ENCODE results near the gene SLC27A2.

The SLC27A2 gene

GRCh38 chr15:50236433-50236832 is 54.4 kb downstream of the SLC27A2 start:
- no peaks in the 10 kb centered on the region for H3K27me3 ChIP-seq (ENCODE audit: insufficient read depth, insufficient read length)
- H3K4me3 ChIP-seq (ENCODE audit: insufficient read length, low read depth) = no peak overlapping the region
- peaks cover 2% of the 10 kb centered on the region for H3K4me1 ChIP-seq (ENCODE audit: insufficient read depth, insufficient read length)
- H3K9me3 ChIP-seq (ENCODE audit: insufficient read depth, low read length) = no peaks in the 10 kb centered on the region
- no peak overlapping the region for H3K9ac ChIP-seq (ENCODE audit: insufficient read length, low read depth)
- no peak for TF ChIP-seq SUZ12 (IDR thresholded peaks at IDR 0.05; ENCODE audit: extremely low read depth, insufficient read depth, insufficient read length)
- no peak for TF ChIP-seq ZNF274 (IDR thresholded peaks at IDR 0.05; ENCODE audit: low read depth, low read length)
- TF ChIP-seq YY1 (IDR thresholded peaks at IDR 0.05; ENCODE audit: insufficient read depth, insufficient read length) = no peak
- H3K36me3 ChIP-seq (ENCODE audit: insufficient read depth, insufficient read length, low read length) = no peaks in the 10 kb centered on the region
- no peak for DNase-seq (ENCODE audit: low read depth, low spot score)

GRCh38 chr15:50238255-50238654 is 56.3 kb downstream of the SLC27A2 start:
- H3K4me1 ChIP-seq (ENCODE audit: insufficient read depth, insufficient read length) = peaks cover 2% of the 10 kb centered on the region
- no peaks in the 10 kb centered on the region for H3K36me3 ChIP-seq (ENCODE audit: insufficient read depth, insufficient read length, low read length)
- no peak overlapping the region for H3K4me3 ChIP-seq (ENCODE audit: insufficient read length, low read depth)
- H3K9me3 ChIP-seq (ENCODE audit: insufficient read depth, low read length) = no peaks in the 10 kb centered on the region
- H3K27me3 ChIP-seq (ENCODE audit: insufficient read depth, insufficient read length) = no peaks in the 10 kb centered on the region
- no peak for DNase-seq (ENCODE audit: low read depth, low spot score)
- TF ChIP-seq ZNF274 (IDR thresholded peaks at IDR 0.05; ENCODE audit: low read depth, low read length) (no peak), YY1 (IDR thresholded peaks at IDR 0.05; ENCODE audit: insufficient read depth, insufficient read length) (no peak), SUZ12 (IDR thresholded peaks at IDR 0.05; ENCODE audit: extremely low read depth, insufficient read depth, insufficient read length) (no peak)
- H3K9ac ChIP-seq (ENCODE audit: insufficient read length, low read depth) = no peak overlapping the region

DNA sequence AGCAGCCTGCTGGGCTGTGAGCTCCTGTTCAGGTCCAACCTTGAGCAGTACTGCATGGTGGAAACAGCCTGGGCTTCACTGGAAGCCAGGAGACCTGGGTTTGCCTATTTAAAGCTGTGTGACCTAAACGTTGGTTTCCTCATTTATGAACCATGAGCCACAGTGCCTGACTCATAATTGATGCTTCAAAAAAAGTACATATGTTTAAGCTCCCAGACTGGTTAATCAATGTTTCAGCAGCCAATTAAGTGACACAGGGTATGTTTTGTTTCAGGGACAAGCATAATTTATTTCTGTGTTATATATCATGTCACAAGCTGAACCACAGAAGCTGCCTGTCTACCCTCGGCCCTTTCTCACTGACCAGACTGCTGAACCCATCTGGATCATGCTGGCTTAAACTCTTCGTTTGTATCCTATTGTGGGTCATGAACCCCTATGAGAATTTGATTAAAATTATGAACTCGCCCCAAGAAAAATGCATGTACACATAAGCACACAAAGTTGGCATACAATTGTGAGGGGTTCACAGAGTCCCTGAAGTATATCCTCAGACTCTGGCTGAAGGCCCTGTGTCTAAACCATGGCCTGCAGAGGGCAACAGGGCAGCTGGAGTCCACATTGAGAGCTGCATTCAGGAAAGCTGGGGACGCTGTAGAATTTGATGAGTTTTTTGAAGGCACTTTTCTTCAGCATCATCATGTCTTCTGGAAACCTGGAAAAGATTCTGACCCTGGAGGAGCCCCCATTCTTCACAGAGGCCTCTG is 59.9 kb downstream of the SLC27A2 start:
- Histone ChIP-seq H3K9ac (ENCODE audit: insufficient read length, low read depth) (no peak overlapping the region), H3K36me3 (ENCODE audit: insufficient read depth, insufficient read length, low read length) (no peaks in the 10 kb centered on the region), H3K27me3 (ENCODE audit: insufficient read depth, insufficient read length) (no peaks in the 10 kb centered on the region), H3K4me3 (ENCODE audit: insufficient read length, low read depth) (no peak overlapping the region), H3K4me1 (ENCODE audit: insufficient read depth, insufficient read length) (peaks cover 2% of the 10 kb centered on the region), H3K9me3 (ENCODE audit: insufficient read depth, low read length) (no peaks in the 10 kb centered on the region)
- no peak for TF ChIP-seq SUZ12 (IDR thresholded peaks at IDR 0.05; ENCODE audit: extremely low read depth, insufficient read depth, insufficient read length)
- no peak for TF ChIP-seq ZNF274 (IDR thresholded peaks at IDR 0.05; ENCODE audit: low read depth, low read length)
- no peak for DNase-seq (ENCODE audit: low read depth, low spot score)

DNA sequence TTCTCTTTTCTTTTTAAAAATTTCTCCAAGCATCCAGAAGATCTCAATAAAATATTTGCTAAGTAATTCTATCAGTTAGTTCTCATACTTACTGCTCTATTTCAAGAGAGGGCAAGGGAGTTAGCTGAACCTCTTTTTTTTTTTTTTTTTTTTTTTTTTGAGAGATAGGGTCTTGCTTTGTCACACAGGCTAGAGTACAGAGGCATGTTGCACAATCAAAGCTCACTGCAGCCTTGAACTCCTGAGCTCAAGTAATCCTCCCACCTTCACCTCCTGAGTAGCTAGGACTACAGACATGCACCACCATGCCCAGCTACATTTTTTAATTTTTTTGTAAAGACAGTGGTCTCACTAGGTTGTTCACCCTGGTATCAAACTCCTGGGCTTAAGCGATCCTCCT is 62.2 kb downstream of the SLC27A2 start:
- Histone ChIP-seq H3K9ac (ENCODE audit: insufficient read length, low read depth) (no peak overlapping the region), H3K36me3 (ENCODE audit: insufficient read depth, insufficient read length, low read length) (no peaks in the 10 kb centered on the region), H3K4me1 (ENCODE audit: insufficient read depth, insufficient read length) (peaks cover 2% of the 10 kb centered on the region), H3K27me3 (ENCODE audit: insufficient read depth, insufficient read length) (no peaks in the 10 kb centered on the region), H3K4me3 (ENCODE audit: insufficient read length, low read depth) (no peak overlapping the region), H3K9me3 (ENCODE audit: insufficient read depth, low read length) (no peaks in the 10 kb centered on the region)
- no peak for TF ChIP-seq ZNF274 (IDR thresholded peaks at IDR 0.05; ENCODE audit: low read depth, low read length)
- no peak for TF ChIP-seq SUZ12 (IDR thresholded peaks at IDR 0.05; ENCODE audit: extremely low read depth, insufficient read depth, insufficient read length)
- TF ChIP-seq YY1 (IDR thresholded peaks at IDR 0.05; ENCODE audit: insufficient read depth, insufficient read length) = no peak
- no peak for DNase-seq (ENCODE audit: low read depth, low spot score)

GRCh38 chr15:50244959-50245624 is 63.1 kb downstream of the SLC27A2 start:
- no peak overlapping the region for H3K4me3 ChIP-seq (ENCODE audit: insufficient read length, low read depth)
- no peaks in the 10 kb centered on the region for H3K9me3 ChIP-seq (ENCODE audit: insufficient read depth, low read length)
- no peak for DNase-seq (ENCODE audit: low read depth, low spot score)
- no peak overlapping the region for H3K9ac ChIP-seq (ENCODE audit: insufficient read length, low read depth)
- peaks cover 2% of the 10 kb centered on the region for H3K4me1 ChIP-seq (ENCODE audit: insufficient read depth, insufficient read length)
- TF ChIP-seq YY1 (IDR thresholded peaks at IDR 0.05; ENCODE audit: insufficient read depth, insufficient read length) (no peak), ZNF274 (IDR thresholded peaks at IDR 0.05; ENCODE audit: low read depth, low read length) (no peak), SUZ12 (IDR thresholded peaks at IDR 0.05; ENCODE audit: extremely low read depth, insufficient read depth, insufficient read length) (no peak)
- H3K36me3 ChIP-seq (ENCODE audit: insufficient read depth, insufficient read length, low read length) = no peaks in the 10 kb centered on the region
- no peaks in the 10 kb centered on the region for H3K27me3 ChIP-seq (ENCODE audit: insufficient read depth, insufficient read length)

GRCh38 chr15:50246631-50247030 is 64.6 kb downstream of the SLC27A2 start:
- H3K4me1 ChIP-seq (ENCODE audit: insufficient read depth, insufficient read length) = no peaks in the 10 kb centered on the region
- no peaks in the 10 kb centered on the region for H3K36me3 ChIP-seq (ENCODE audit: insufficient read depth, insufficient read length, low read length)
- H3K4me3 ChIP-seq (ENCODE audit: insufficient read length, low read depth) = no peak overlapping the region
- no peaks in the 10 kb centered on the region for H3K9me3 ChIP-seq (ENCODE audit: insufficient read depth, low read length)
- H3K9ac ChIP-seq (ENCODE audit: insufficient read length, low read depth) = no peak overlapping the region
- no peak for TF ChIP-seq SUZ12 (IDR thresholded peaks at IDR 0.05; ENCODE audit: extremely low read depth, insufficient read depth, insufficient read length)
- no peak for TF ChIP-seq YY1 (IDR thresholded peaks at IDR 0.05; ENCODE audit: insufficient read depth, insufficient read length)
- TF ChIP-seq ZNF274 (IDR thresholded peaks at IDR 0.05; ENCODE audit: low read depth, low read length) = no peak
- no peak for DNase-seq (ENCODE audit: low read depth, low spot score)
- no peaks in the 10 kb centered on the region for H3K27me3 ChIP-seq (ENCODE audit: insufficient read depth, insufficient read length)

DNA sequence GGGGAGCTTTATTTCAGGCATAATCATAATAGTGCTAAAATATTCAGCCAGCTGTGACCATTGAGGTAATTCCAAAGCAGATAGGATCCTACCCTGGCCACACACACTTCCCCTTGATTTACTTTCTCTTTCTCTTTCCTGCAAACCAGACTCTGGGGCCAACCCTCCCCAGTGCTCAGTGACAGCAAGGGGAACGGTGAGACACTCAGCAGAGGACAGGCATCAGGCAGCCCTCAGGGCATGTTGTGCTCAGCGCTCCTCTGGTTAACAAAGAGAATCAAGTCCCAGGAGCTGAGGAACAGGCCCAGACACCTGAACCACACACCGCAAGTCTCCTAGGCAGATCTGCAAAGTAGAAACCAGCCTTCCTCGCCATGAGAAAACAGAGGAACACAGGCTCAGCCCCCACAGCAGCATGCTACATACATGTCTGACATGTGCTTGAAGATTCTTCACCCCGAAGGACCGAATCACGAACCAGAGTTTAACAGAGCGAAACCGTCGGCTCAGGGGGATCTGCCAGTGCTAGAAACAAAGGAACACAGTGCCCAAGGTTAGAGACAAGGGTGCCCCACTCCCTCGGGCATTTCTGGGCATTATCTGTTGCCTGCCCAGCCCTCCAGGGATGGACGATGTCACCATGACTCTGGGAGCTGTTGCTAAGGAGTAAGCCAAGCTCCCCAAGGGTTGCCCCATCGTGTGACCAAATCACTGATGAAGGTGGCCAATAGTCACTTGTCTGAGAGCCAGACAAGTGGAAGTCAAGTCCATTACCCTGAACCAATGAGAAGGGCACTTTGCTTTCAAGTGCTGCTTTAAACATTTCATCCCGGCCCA is 66.0 kb downstream of the SLC27A2 start:
- no peaks in the 10 kb centered on the region for H3K9me3 ChIP-seq (ENCODE audit: insufficient read depth, low read length)
- no peak overlapping the region for H3K9ac ChIP-seq (ENCODE audit: insufficient read length, low read depth)
- no peaks in the 10 kb centered on the region for H3K36me3 ChIP-seq (ENCODE audit: insufficient read depth, insufficient read length, low read length)
- TF ChIP-seq YY1 (IDR thresholded peaks at IDR 0.05; ENCODE audit: insufficient read depth, insufficient read length) = no peak
- no peak for TF ChIP-seq ZNF274 (IDR thresholded peaks at IDR 0.05; ENCODE audit: low read depth, low read length)
- no peak for TF ChIP-seq SUZ12 (IDR thresholded peaks at IDR 0.05; ENCODE audit: extremely low read depth, insufficient read depth, insufficient read length)
- no peaks in the 10 kb centered on the region for H3K27me3 ChIP-seq (ENCODE audit: insufficient read depth, insufficient read length)
- DNase-seq (ENCODE audit: low read depth, low spot score) = no peak
- no peak overlapping the region for H3K4me3 ChIP-seq (ENCODE audit: insufficient read length, low read depth)
- H3K4me1 ChIP-seq (ENCODE audit: insufficient read depth, insufficient read length) = no peaks in the 10 kb centered on the region
